Nephron progenitor cell (in vitro differentiated cells): ENCODE data around the gene CLDN9.
"Not testable (repeated sequence)": the region's sequence is repeated elsewhere in the genome, so short reads cannot be mapped to it uniquely, and the experiment has no call there.

Experiments used
- DNase-seq: peaks from one replicate; pipeline ENCODE4 v3.0.0; 2021
- H3K27ac Mint-ChIP-seq: 2 replicates; pipeline ENCODE4 v1.8.0; 2021; ENCODE audit warnings: mild to moderate bottlenecking, moderate library complexity, mixed read lengths
- H3K27me3 Mint-ChIP-seq: 2 replicates; pipeline ENCODE4 v1.8.0; 2021; ENCODE audit warnings: mild to moderate bottlenecking, low read depth, mixed read lengths; ENCODE audit not compliant: poor library complexity
- H3K36me3 Mint-ChIP-seq: 2 replicates; pipeline ENCODE4 v1.8.0; 2021; ENCODE audit warnings: low read depth, mixed read lengths
- H3K4me1 Mint-ChIP-seq: 2 replicates; pipeline ENCODE4 v1.8.0; 2021; ENCODE audit warnings: mixed read lengths
- H3K4me3 Mint-ChIP-seq: 2 replicates; pipeline ENCODE4 v1.8.0; 2021; ENCODE audit warnings: mild to moderate bottlenecking, moderate library complexity, mixed read lengths
- H3K9me3 Mint-ChIP-seq: 2 replicates; pipeline ENCODE4 v1.8.0; 2021; ENCODE audit warnings: mild to moderate bottlenecking, moderate library complexity, mixed read lengths
- TF ChIP-seq, protein P1 (sequence below): fragments of 200-600 bp; sonication (generic); IDR thresholded peaks from 2 replicates; pipeline ENCODE4 v1.5.0; 2021; ENCODE audit warnings: antibody characterized with exemption

CLDN9 gene

DNA sequence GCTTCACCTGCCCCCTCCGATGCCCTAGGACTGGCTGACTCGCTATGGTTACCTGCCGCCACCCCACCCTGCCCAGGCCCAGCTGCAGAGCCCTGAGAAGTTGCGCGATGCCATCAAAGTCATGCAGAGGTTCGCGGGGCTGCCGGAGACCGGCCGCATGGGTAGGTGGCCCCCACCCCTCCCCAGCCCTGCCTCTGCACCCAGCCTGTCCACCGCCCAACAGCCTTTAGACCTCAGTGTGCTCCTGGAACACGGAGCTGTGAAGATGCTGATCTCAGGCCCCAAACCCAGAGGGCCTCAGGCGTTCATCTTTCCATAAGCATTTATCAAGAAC is 34.6 kb downstream of the CLDN9 start:
- DNase-seq = no peak
- Mint-ChIP-seq H3K9me3 (peaks cover 10% of the 10 kb centered on the region), H3K27me3 (peaks cover 88% of the 10 kb centered on the region), H3K27ac (no peak overlapping the region), H3K36me3 (no peaks in the 10 kb centered on the region), H3K4me3 (peak overlapping the region; percentile 58), H3K4me1 (peaks cover 16% of the 10 kb centered on the region)
- TF ChIP-seq, protein P1, sequence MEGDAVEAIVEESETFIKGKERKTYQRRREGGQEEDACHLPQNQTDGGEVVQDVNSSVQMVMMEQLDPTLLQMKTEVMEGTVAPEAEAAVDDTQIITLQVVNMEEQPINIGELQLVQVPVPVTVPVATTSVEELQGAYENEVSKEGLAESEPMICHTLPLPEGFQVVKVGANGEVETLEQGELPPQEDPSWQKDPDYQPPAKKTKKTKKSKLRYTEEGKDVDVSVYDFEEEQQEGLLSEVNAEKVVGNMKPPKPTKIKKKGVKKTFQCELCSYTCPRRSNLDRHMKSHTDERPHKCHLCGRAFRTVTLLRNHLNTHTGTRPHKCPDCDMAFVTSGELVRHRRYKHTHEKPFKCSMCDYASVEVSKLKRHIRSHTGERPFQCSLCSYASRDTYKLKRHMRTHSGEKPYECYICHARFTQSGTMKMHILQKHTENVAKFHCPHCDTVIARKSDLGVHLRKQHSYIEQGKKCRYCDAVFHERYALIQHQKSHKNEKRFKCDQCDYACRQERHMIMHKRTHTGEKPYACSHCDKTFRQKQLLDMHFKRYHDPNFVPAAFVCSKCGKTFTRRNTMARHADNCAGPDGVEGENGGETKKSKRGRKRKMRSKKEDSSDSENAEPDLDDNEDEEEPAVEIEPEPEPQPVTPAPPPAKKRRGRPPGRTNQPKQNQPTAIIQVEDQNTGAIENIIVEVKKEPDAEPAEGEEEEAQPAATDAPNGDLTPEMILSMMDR = no peak

DNA sequence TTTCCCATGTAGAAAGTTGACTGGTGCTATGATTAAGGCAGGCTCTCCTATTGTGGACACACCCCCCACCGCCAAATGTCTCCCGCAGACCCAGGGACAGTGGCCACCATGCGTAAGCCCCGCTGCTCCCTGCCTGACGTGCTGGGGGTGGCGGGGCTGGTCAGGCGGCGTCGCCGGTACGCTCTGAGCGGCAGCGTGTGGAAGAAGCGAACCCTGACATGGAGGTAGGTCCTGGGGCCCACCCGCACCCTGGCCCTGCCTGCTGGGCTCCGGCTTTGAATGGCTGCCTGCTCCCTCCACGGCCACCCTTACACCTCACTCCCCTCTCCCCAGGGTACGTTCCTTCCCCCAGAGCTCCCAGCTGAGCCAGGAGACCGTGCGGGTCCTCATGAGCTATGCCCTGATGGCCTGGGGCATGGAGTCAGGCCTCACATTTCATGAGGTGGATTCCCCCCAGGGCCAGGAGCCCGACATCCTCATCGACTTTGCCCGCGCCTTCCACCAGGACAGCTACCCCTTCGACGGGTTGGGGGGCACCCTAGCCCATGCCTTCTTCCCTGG is 37.3 kb downstream of the CLDN9 start:
- TF ChIP-seq, protein P1 = no peak
- H3K9me3 Mint-ChIP-seq = peaks cover 3% of the 10 kb centered on the region

DNA sequence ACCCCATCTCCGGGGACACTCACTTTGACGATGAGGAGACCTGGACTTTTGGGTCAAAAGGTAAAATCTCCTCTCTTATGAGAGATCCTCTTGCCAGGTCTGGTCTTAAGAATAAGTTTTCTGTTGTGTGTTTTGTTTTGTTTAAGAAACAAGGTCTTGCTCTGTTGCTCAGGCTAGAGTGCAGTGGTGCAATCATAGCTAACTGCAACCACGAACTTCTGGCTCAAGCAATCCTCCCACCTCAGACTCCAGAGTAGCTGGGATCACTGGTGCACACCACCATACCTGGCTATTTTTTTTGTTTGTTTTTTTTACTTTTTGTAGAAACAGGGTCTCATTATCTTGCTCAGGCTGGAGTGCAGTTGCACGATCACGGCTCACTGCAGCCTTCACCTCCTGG is 37.8 kb downstream of the CLDN9 start:
- Mint-ChIP-seq H3K27ac (no peak overlapping the region), H3K4me1 (peaks cover 20% of the 10 kb centered on the region), H3K9me3 (no peaks in the 10 kb centered on the region), H3K36me3 (no peaks in the 10 kb centered on the region), H3K4me3 (no peak overlapping the region), H3K27me3 (peaks cover 71% of the 10 kb centered on the region)
- TF ChIP-seq, protein P1 = no peak
- DNase-seq = no peak

More for the DNA sequence above, 37.3 kb downstream of the CLDN9 start:
- no peak overlapping the region for H3K27ac Mint-ChIP-seq
- H3K4me1 Mint-ChIP-seq = peaks cover 15% of the 10 kb centered on the region
- peaks cover 71% of the 10 kb centered on the region for H3K27me3 Mint-ChIP-seq
- no peaks in the 10 kb centered on the region for H3K36me3 Mint-ChIP-seq
- DNase-seq = no peak
- no peak overlapping the region for H3K4me3 Mint-ChIP-seq

DNA sequence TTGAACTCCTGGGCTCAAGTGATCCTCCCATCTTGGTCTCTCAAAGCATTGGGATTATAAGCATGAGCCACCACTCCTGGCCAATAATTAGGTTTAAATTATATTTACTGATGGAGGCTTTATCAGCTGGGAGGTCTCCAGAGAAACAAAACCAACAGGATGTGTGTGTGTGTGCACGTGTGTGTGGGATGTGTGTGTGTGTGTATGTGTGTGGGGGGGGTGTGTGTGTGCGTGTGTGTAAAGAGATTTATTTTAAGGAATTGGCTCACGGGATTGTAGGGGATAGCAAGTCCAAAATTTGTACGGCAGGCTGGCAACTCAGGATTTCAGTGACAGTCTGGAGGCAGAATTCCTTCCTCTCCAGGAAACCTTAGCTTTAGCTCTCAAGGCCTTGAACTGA is 38.3 kb downstream of the CLDN9 start:
- Mint-ChIP-seq H3K4me3 (no peak overlapping the region), H3K36me3 (no peaks in the 10 kb centered on the region), H3K4me1 (peaks cover 25% of the 10 kb centered on the region), H3K27ac (no peak overlapping the region), H3K9me3 (no peaks in the 10 kb centered on the region), H3K27me3 (peaks cover 69% of the 10 kb centered on the region)
- no peak for DNase-seq
- TF ChIP-seq, protein P1 = no peak

DNA sequence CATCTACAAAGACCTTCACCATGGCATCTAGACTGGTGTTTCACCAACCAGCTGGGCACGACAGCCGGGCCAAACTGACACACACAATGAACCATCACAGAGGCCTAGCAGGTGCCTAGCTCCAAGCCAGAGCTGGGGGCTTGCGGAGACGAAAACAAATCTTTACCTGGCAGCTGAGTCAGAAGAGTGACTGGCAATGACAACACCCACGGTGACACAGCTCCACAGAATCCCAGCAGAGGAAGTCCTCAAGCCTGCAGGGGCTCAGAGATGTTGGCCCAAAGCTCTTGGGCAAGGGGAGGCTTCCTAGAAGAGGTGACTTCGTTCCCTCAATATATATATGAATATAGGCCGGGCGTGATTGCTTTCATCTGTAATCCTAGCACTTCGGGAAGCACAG is 38.8 kb downstream of the CLDN9 start:
- TF ChIP-seq, protein P1 = no peak
- Mint-ChIP-seq H3K27me3 (peaks cover 67% of the 10 kb centered on the region), H3K36me3 (no peaks in the 10 kb centered on the region), H3K27ac (no peak overlapping the region), H3K4me1 (peaks cover 30% of the 10 kb centered on the region), H3K9me3 (no peaks in the 10 kb centered on the region), H3K4me3 (no peak overlapping the region)
- DNase-seq = no peak

DNA sequence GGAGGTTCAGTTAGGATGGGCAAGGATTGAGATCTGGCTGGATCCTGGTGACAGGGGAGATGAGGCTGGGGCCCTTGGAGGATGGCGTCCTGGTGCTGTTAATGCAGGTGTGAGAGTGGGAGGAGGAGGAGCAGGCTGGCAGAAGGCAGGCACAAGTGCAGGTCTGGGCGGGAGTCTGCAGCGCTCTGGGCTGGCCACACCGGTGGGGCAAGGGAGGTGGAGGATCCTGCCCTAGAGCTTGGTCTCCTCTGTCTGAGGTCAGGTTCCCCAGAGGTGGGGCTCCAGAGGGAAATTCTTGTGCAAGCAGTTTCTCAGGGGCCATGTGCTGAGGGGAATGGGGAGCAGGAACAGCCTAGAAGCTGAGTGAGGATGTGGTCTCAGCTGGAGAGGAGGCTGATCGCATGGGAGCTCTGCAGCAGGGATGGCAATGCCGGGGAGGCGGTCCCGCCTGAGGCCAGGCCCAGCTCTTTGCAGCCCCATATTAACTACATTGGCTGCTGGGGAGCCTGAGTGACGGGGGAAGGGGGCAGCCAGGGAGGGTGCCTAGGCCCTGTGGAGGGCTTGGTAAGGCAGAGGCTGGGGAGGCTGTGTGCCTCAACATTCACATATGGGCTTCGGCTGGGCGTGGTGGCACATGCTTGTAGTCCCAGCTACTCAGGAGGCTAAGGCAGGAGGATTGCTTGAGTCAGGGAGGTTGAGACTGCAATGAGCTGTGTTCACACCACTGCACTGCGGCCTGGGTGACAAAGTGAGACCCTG is 40.0 kb downstream of the CLDN9 start:
- not testable (repeated sequence) for H3K27ac Mint-ChIP-seq, H3K9me3 Mint-ChIP-seq, H3K4me3 Mint-ChIP-seq, H3K36me3 Mint-ChIP-seq, DNase-seq
- H3K27me3 Mint-ChIP-seq = peaks cover 67% of the 10 kb centered on the region
- H3K4me1 Mint-ChIP-seq = peaks cover 32% of the 10 kb centered on the region

DNA sequence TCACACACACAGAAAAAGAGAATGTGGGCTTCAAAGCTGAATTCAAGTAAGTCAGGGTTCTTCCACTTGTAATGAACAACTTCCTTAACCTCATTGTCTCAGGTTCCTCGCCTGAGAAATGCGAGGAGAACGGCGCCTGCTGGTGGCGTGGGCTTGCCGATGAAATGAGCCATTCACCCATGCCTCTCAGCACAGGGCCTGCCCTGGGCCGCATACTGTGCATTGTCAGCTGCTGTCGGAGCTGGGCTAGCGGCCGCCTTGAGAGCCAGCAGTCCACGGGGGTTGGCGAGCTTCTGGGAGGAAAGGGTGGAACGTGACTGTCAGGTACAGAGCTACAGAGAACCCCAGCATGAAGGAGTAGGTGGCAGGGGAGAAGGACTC is 40.6 kb downstream of the CLDN9 start:
- Mint-ChIP-seq H3K27me3 (peaks cover 64% of the 10 kb centered on the region), H3K4me1 (peaks cover 32% of the 10 kb centered on the region)
- H3K9me3 Mint-ChIP-seq, DNase-seq, H3K27ac Mint-ChIP-seq, H3K4me3 Mint-ChIP-seq, H3K36me3 Mint-ChIP-seq: not testable (repeated sequence)
